ENCODE results near the gene ACOX3.

Gene ACOX3

GRCh38 chr4:8340781-8341241 lies 99.7 kb downstream of the ACOX3 start:
- DNase-seq (ENCODE audit: low read depth, low spot score), result no peak

- DNase-seq (ENCODE audit: low read depth, low spot score), result no peak
These were observed 102.1 kb downstream of the ACOX3 start for GRCh38 chr4:8338351-8338961.

GRCh38 chr4:8336412-8337075 lies 104.0 kb downstream of the ACOX3 start:
- no peak for DNase-seq (ENCODE audit: low read depth, low spot score)

- no peak for DNase-seq (ENCODE audit: low read depth, low spot score)
These were observed 104.7 kb downstream of the ACOX3 start for GRCh38 chr4:8335848-8336247.

- no peak for DNase-seq (ENCODE audit: low read depth, low spot score)
These were observed 105.6 kb downstream of the ACOX3 start for GRCh38 chr4:8334786-8335460.

- DNase-seq (ENCODE audit: low read depth, low spot score), result no peak
These were observed 106.6 kb downstream of the ACOX3 start for GRCh38 chr4:8333726-8334460.

GRCh38 chr4:8332891-8333331 lies 107.6 kb downstream of the ACOX3 start:
- no peak for DNase-seq (ENCODE audit: low read depth, low spot score)

- DNase-seq (ENCODE audit: low read depth, low spot score), result no peak
These were observed 108.3 kb downstream of the ACOX3 start for GRCh38 chr4:8332038-8332857.

- DNase-seq (ENCODE audit: low read depth, low spot score), result no peak
These were observed 109.0 kb downstream of the ACOX3 start for GRCh38 chr4:8331575-8331955.

GRCh38 chr4:8330821-8331574 lies 109.5 kb downstream of the ACOX3 start:
- no peak for DNase-seq (ENCODE audit: low read depth, low spot score)

GRCh38 chr4:8329859-8330761 lies 110.4 kb downstream of the ACOX3 start:
- DNase-seq (ENCODE audit: low read depth, low spot score), result no peak

- no peak for DNase-seq (ENCODE audit: low read depth, low spot score)
These were observed 111.0 kb downstream of the ACOX3 start for GRCh38 chr4:8329560-8329858.

GRCh38 chr4:8328866-8329559 lies 111.5 kb downstream of the ACOX3 start:
- DNase-seq (ENCODE audit: low read depth, low spot score), result no peak

GRCh38 chr4:8328456-8328855 lies 112.1 kb downstream of the ACOX3 start:
- no peak for DNase-seq (ENCODE audit: low read depth, low spot score)

- no peak for DNase-seq (ENCODE audit: low read depth, low spot score)
These were observed 114.3 kb downstream of the ACOX3 start for GRCh38 chr4:8326206-8326605.

GRCh38 chr4:8325291-8325973 lies 115.1 kb downstream of the ACOX3 start:
- DNase-seq (ENCODE audit: low read depth, low spot score), result no peak

- no peak for DNase-seq (ENCODE audit: low read depth, low spot score)
These were observed 115.8 kb downstream of the ACOX3 start for GRCh38 chr4:8324640-8325239.

GRCh38 chr4:8323947-8324555 lies 116.5 kb downstream of the ACOX3 start:
- DNase-seq (ENCODE audit: low read depth, low spot score), result no peak
